Inflammatory macrophage treated with lipopolysaccharide for 4 hours (primary cell): ENCODE measurements around the gene GPR89B.
A peak's percentile ranks its signal among the peaks of the same experiment; 100 is the strongest.
"Not testable (repeated sequence)": the region's sequence is repeated elsewhere in the genome, so short reads cannot be mapped to it uniquely, and the experiment has no call there.

Source experiments
- DNase-seq: peaks from one replicate; pipeline ENCODE4 v3.0.0-alpha.2; 2020

GPR89B gene

GRCh38 chr1:147928236-147929132 is at the start of gene GPR89B:
Gene GPR89B (plus strand): TSS chr1:147928420. CDS start chr1:147928537, 117 bp downstream.
- peak; percentile 89 for DNase-seq

GRCh38 chr1:147879911-147880310 is 48.3 kb upstream of the GPR89B start:
- DNase-seq = no peak

- DNase-seq = no peak
Observed at GRCh38 chr1:147882535-147882934, 45.7 kb upstream of the GPR89B start.

GRCh38 chr1:147890177-147890790 is 37.9 kb upstream of the GPR89B start:
- peak; percentile 63 for DNase-seq

GRCh38 chr1:147891088-147891487 is 37.1 kb upstream of the GPR89B start:
- no peak for DNase-seq

- no peak for DNase-seq
Observed at GRCh38 chr1:147892216-147892615, 36.0 kb upstream of the GPR89B start.

GRCh38 chr1:147892731-147893214 is 35.4 kb upstream of the GPR89B start:
- peak; percentile 39 for DNase-seq

- no peak for DNase-seq
Observed at GRCh38 chr1:147895123-147895522, 33.1 kb upstream of the GPR89B start.

GRCh38 chr1:147897029-147897752 is 31.0 kb upstream of the GPR89B start:
- no peak for DNase-seq

GRCh38 chr1:147897789-147898188 is 30.4 kb upstream of the GPR89B start:
- DNase-seq = no peak

- no peak for DNase-seq
Observed at GRCh38 chr1:147902253-147902845, 25.9 kb upstream of the GPR89B start, which contains the start of gene GJA8. Gene GJA8 (plus strand): TSS chr1:147902795. CDS start chr1:147907956, 5,161 bp downstream.

GRCh38 chr1:147904726-147905125 is 23.5 kb upstream of the GPR89B start:
- DNase-seq = peak; percentile 3

- DNase-seq = no peak
Observed at GRCh38 chr1:147907786-147908509, 20.3 kb upstream of the GPR89B start.

GRCh38 chr1:147912553-147912952 is 15.7 kb upstream of the GPR89B start:
- no peak for DNase-seq

- no peak for DNase-seq
Observed at GRCh38 chr1:147913362-147913942, 14.8 kb upstream of the GPR89B start.

GRCh38 chr1:147919896-147920295 is 8.3 kb upstream of the GPR89B start:
- peak; percentile 47 for DNase-seq

- no peak for DNase-seq
Observed at GRCh38 chr1:147924813-147925212, 3.4 kb upstream of the GPR89B start.

GRCh38 chr1:147927215-147927614 is 1.0 kb upstream of the GPR89B start:
- DNase-seq = not testable (repeated sequence)

- DNase-seq = not testable (repeated sequence)
Observed at GRCh38 chr1:147927689-147928088, 531 bp upstream of the GPR89B start.

- DNase-seq = not testable (repeated sequence)
Observed at GRCh38 chr1:147931137-147931536, 2.9 kb downstream of the GPR89B start.

GRCh38 chr1:147935296-147935695 is 7.1 kb downstream of the GPR89B start:
- not testable (repeated sequence) for DNase-seq

GRCh38 chr1:147940456-147940855 is 12.2 kb downstream of the GPR89B start:
- not testable (repeated sequence) for DNase-seq
